GM18867 (cell line): ENCODE data around the gene SIPA1L3.
"Not testable (repeated sequence)": the region's sequence is repeated elsewhere in the genome, so short reads cannot be mapped to it uniquely, and the experiment has no call there.

ENCODE experiments used
- ATAC-seq: cut with Tn5 transposase; IDR thresholded peaks from one replicate; pipeline ENCODE4 v1.9.1; 2021; ENCODE audit warnings: mild to moderate bottlenecking, moderate library complexity; ENCODE audit not compliant: unreplicated experiment

The SIPA1L3 gene

GRCh38 chr19:38223617-38224013 is 316.6 kb downstream of the SIPA1L3 start:
- no peak for ATAC-seq

- ATAC-seq = peak; percentile 76
These were observed 317.2 kb downstream of the SIPA1L3 start, which contains the start of gene DPF1 for GRCh38 chr19:38224014-38224862. DPF1 (minus strand) TSS chr19:38224222; CDS start chr19:38224142, 80 bp downstream.

GRCh38 chr19:38224863-38225218 is 317.8 kb downstream of the SIPA1L3 start:
- not testable (repeated sequence) for ATAC-seq

GRCh38 chr19:38227287-38228004 is 320.4 kb downstream of the SIPA1L3 start:
- no peak for ATAC-seq

- no peak for ATAC-seq
These were observed 321.0 kb downstream of the SIPA1L3 start for GRCh38 chr19:38228005-38228377.

GRCh38 chr19:38228491-38229439 is 321.8 kb downstream of the SIPA1L3 start:
- no peak for ATAC-seq

GRCh38 chr19:38229585-38230073 is 322.6 kb downstream of the SIPA1L3 start:
- ATAC-seq = peak; percentile 77

- ATAC-seq = not testable (repeated sequence)
These were observed 323.6 kb downstream of the SIPA1L3 start for GRCh38 chr19:38230506-38231133.

- ATAC-seq = no peak
These were observed 324.9 kb downstream of the SIPA1L3 start for GRCh38 chr19:38231918-38232317.

- no peak for ATAC-seq
These were observed 326.8 kb downstream of the SIPA1L3 start for GRCh38 chr19:38233740-38234251.

GRCh38 chr19:38234615-38235014 is 327.6 kb downstream of the SIPA1L3 start:
- no peak for ATAC-seq

- no peak for ATAC-seq
These were observed 332.8 kb downstream of the SIPA1L3 start for GRCh38 chr19:38239816-38240215.

GRCh38 chr19:38243279-38243673 is 336.3 kb downstream of the SIPA1L3 start:
- ATAC-seq = no peak

- ATAC-seq = no peak
These were observed 339.0 kb downstream of the SIPA1L3 start for GRCh38 chr19:38245826-38246498.

- ATAC-seq = no peak
These were observed 340.1 kb downstream of the SIPA1L3 start for GRCh38 chr19:38247126-38247525.

- no peak for ATAC-seq
These were observed 340.8 kb downstream of the SIPA1L3 start for GRCh38 chr19:38247734-38248268.

- no peak for ATAC-seq
These were observed 341.4 kb downstream of the SIPA1L3 start for GRCh38 chr19:38248421-38248820.

GRCh38 chr19:38250428-38250820 is 343.4 kb downstream of the SIPA1L3 start:
- ATAC-seq = no peak

GRCh38 chr19:38250821-38251563 is 344.0 kb downstream of the SIPA1L3 start:
- ATAC-seq = no peak
